Measurements from ENCODE around the gene CUEDC1.
"Not testable (repeated sequence)": the region's sequence is repeated elsewhere in the genome, so short reads cannot be mapped to it uniquely, and the experiment has no call there.

The CUEDC1 gene

DNA sequence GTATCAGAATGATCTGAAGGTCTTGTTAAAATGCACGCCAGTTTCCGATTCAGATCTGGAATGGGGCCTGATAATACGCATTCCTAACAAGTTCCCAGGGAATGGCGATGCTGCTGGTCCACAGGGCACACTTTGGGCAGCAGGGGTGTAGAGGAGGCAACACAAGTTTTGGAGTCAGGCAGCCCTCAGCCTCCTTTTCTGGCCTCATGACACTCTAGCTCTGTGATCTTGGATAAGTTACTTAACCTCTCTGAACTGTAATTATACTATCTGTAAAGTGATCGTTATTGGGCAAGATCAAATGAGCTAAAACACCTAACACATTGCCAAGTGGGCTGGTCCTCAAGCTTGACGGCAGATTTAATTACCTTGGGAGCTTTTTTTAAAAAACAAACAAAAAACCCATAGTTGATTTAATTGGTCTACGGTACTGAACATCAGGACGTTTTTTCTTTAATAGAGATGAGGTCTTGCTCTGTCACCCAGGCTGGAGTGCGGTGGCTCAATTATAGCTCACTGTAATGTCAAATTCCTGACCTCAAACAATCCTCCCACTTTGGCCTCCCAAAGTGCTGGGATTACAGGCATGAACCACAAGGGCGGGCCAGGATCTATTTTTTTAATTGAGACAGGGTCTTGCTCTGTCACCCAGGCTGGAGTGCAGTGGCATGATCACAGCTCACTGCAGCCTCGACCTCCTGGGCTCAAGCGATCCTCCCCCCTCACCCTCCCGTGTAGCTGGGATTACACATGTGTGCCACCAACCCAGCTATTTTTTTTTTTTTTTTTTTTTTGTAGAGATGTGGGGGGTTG is 95.4 kb downstream of the CUEDC1 start:
- no peak for DNase-seq

- no peak for DNase-seq
These were observed 96.4 kb downstream of the CUEDC1 start for GRCh38 chr17:57858838-57859237.

DNA sequence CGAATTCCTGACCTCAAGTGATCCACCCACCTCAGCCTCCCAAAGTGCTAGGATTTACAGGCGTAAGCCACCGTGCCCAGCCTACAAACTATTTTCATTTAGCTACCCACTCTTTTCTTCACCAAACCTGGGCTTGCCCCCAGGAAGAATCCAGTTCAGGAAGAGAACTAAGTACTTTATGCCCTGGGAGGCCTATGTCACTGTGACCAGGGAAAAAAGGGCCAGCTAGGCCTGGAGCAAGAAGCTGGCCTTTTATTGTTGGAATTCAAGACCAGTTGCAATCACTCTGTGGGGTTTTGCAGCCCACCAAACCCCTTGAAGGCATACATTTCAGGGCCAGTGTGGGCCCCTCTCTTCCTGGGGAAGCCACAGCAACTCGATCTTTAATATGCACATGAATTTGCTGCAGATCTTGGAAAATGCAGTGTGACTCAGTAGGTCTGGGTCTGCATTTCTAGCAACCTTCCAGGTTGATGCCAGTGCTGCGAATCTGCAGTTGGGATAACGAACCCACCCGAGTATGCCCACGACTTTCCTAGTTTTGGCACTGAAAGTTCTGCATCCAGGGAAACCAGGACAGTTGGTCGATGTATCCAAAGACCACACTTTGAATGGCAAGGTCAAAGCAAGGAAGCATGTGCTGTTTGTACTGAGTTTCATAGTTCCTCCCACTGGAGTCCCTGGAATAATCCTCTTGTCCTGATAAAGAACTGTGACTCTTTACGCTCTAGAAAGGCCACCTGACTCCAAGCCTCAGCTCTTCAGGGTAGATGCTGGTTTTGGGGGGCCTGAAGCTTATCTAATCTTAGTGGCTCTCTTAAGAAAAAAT is 98.2 kb downstream of the CUEDC1 start:
- no peak for DNase-seq

GRCh38 chr17:57855391-57856035 is 99.7 kb downstream of the CUEDC1 start:
- DNase-seq = no peak

- DNase-seq = no peak
These were observed 101.5 kb downstream of the CUEDC1 start for GRCh38 chr17:57853695-57854094.

GRCh38 chr17:57852955-57853328 is 102.3 kb downstream of the CUEDC1 start:
- no peak for DNase-seq

GRCh38 chr17:57852092-57852954 is 102.9 kb downstream of the CUEDC1 start:
- no peak for DNase-seq

DNA sequence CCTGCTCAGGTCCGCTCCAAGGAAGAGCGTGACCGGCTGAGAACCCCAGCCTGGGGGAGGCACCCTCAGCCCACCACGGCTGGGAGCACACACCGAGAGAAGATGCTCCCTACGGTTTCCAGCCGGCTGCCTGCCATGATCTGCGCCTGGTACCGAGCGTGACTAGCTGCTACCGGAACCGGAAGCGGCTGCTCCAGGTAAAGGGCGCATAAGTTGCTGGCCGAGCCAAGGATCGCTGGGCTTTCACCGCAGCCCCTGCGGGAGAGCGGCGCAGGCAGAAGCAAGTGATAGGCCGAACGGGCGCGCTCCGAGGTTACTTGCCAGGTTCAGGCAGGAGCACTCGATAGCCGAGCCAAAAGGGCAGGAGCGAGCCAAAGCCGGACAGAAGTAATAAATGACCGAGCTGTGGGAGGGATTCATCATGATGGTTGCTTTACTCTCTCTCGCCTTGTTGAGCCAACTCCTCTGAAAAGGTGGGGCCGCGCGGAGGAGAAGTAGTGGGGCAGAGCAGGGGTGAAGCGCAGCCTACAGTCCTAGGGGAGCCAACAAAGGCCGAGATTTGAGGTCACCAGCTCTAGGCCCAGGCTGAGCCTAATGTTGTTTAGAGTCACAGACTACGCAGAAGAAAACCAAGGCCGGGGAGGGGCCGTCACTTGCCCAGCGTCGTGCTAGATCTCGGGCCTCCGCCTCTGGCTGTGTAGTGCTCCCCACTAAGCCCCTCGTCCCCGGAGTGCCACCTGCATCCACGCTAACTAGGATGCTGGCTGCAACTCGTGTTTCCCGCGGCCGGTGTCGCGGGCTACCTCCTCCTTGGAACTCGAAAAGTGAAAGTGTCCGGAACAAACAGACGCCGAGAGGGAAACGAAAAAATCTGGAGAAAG is 105.1 kb downstream of the CUEDC1 start, which contains the start of gene MRPS23:
Gene MRPS23, minus strand, starts transcription at position 171 of the 881 bp plus-strand sequence. Its CDS starts 34 bp downstream, at position 137.
- peak; percentile 96 to 97 for DNase-seq

DNA sequence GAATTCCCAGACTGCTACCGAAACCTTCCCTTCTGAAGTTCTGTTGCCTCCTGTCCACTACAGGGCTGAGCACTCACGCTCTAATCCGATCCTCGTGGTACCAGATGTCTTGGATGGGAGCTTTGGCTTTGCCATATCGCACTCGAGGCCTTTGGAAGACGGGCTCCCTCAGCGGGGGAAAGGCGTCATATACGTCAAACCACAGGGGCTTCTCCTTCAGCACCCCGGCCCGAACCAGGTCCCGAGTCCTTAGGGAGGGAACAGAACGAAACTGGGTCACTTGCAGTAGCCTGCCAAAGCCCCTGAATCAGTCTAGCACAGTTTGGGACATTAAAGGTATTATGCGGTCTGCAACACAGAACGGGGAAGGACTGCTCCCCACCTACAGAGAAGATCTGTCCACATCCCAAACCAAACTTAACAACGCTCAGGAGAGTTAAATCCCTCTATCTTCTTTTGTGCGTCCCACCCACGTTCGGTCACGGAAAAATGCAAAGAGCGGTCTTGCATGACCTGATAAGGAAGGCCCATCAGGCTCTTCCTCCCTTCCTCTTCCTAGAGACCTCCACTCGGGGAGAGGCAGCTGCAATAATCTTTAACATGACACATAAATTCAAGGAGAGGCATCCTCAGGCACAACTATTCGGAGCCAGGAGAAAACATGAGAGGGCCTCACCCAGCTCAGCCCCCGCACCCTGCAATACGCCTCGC is 105.9 kb downstream of the CUEDC1 start:
- DNase-seq = no peak

DNA sequence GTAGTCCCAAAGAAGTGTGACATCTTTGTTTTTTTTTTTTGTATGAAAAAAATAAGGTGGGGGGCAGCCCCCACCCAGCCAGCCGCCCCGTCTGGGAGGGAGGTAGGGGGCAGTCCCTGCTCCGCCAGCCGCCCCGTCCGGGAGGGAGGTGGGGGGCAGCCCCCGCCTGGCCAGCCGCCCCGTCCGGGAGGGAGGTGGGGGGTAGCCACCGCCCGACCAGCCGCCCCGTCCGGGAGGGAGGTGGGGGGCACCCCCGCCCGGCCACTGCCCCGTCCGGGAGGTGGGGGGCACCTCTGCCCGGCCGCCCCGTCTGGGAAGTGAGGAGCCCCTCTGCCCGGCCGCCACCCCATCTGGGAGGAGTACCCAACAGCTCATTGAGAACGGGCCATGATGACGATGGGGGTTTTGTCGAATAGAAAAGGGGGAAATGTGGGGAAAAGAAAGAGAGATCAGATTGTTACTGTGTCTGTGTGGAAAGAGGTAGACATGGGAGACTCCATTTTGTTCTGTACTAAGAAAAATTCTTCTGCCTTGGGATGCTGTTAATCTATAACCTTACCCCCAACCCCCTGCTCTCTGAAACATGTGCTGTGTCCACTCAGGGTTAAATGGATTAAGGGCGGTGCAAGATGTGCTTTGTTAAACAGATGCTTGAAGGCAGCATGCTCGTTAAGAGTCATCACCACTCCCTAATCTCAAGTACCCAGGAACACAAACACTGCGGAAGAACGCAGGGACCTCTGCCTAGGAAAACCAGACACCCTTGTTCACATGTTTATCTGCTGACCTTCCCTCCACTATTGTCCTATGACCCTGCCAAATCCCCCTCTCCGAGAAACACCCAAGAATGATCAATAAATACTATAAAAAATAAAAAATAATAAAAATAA is 108.9 kb downstream of the CUEDC1 start:
- not testable (repeated sequence) for DNase-seq

- no peak for DNase-seq
These were observed 112.9 kb downstream of the CUEDC1 start for GRCh38 chr17:57842280-57842679.

DNA sequence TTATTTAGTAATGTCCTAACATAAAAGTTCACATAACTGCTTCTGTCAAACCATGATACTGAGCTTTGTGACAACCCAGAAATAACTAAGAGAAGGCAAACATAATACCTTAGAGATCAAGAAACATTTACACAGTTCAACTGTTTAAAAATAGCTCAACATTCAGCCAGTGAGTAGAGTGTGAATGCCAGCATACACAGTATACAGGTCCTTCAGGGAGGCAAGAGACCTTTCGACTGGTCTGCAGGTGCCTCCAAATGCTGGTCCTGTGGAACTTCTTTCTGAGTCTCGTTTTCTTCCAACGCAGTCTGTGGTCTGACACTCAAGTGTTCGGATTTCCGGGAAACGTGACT is 115.7 kb downstream of the CUEDC1 start:
- no peak for DNase-seq

GRCh38 chr17:57838857-57839570 is 116.2 kb downstream of the CUEDC1 start:
- DNase-seq = no peak

- no peak for DNase-seq
These were observed 116.8 kb downstream of the CUEDC1 start for GRCh38 chr17:57838453-57838852.

GRCh38 chr17:57835333-57835900 is 119.8 kb downstream of the CUEDC1 start:
- DNase-seq = no peak

DNA sequence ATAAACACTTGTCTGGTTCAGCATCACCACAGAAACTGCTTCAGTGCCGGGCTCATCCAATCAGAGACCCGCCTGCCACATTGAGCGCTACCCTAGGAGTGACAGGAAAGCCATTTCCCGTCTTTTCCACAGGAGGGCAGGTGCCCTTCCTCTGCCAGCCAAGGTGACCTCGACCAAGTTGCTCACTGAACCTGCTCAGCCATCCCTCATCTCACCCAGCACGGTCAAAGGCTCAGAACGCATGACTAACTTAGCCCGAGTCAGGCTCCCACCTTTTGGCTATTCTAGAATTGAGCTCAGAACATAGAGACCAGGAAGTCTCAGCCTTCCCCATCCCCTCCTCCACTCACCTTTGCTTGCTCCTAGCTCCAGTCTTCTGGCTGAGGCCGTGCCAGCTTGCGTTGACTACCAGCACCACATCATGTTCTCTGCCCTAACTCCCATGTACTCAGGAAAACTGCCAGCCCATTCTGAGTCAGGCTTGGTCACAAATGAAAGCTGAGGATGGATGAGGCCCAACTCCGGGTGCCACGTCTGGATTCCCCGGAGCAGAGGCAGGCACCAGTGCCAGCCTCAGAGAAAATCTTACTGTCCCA is 121.0 kb downstream of the CUEDC1 start:
- no peak for DNase-seq

DNA sequence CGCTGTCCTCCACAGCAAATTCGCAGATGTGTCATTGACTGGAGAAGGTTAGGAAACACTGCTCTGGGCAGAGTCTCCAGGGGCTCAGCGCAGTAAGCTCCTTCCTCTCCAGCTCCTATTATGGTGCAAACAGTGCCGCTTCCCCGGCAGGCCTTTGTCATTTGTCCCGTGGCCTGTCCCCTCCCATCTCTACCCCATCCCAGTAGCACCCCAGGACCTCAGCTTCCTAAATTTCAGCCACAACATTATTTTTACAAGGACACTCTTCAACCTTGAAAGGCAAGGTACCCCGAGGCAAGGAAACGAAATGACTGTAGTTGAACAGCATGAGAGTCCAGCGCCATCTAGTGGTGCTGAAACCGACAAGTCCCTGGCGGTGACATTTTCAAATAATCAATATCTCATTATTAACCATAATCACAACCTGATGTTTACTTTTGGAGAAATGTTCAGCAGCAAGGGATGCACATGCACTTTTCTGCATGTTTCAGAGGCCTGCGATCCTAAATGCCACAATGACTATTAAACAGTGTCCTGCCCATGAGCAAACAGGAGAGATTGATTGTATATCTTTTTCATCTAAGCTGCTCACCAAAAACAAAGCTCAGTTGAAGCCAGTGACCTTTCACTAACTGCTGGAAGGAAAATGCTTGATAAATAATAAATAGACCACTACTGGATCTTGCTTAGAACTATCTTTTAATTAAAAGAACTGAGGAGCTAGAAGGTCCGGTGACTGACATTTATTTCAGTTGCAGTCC is 121.9 kb downstream of the CUEDC1 start:
- peak; percentile 65 to 78 for DNase-seq
